Fibroblast of lung (primary cell): ENCODE results near the gene RAB1B.
"Not testable (repeated sequence)": the region's sequence is repeated elsewhere in the genome, so short reads cannot be mapped to it uniquely, and the experiment has no call there.

Experiments used
- EZH2 ChIP-seq: IDR thresholded peaks from 2 replicates; pipeline ENCODE4 v1.5.1; 2012; ENCODE audit warnings: low read length, control low read depth, mild to moderate bottlenecking; ENCODE audit errors: missing control alignments
- TF ChIP-seq, protein P1 (sequence below), 2 donors: IDR thresholded peaks in 1 of 2; conservative IDR thresholded peaks in 1 of 2; 1 replicate in 1 of 2; 2 replicates in 1 of 2; pipeline ENCODE4 v1.5.1; 2011 to 2012; ENCODE audit warnings: low read length in 2 of 2, control low read depth in 1 of 2, inconsistent platforms in 1 of 2, low read depth in 1 of 2, mild to moderate bottlenecking in 1 of 2

DNA sequence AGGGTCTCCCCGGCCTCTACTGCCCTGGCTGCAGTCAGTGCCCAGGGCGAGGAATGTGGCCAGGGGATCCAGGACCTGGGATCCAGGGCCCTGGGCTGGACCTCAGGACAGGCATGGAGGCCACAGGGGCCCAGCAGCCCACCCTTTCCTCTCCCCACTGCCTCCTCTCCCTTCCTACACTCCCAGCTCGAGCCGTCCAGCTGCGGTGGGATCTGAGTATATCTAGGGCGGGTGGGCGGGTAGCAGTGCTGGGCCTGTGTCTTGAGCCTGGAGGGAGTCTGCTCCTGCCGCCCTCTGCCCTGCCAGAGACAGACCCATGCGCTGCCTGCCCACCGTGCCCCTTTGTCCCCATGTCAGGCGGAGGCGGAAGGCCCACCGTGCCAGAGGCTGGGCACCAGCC lies 8.2 kb downstream of the RAB1B start:
- TF ChIP-seq, protein P1, sequence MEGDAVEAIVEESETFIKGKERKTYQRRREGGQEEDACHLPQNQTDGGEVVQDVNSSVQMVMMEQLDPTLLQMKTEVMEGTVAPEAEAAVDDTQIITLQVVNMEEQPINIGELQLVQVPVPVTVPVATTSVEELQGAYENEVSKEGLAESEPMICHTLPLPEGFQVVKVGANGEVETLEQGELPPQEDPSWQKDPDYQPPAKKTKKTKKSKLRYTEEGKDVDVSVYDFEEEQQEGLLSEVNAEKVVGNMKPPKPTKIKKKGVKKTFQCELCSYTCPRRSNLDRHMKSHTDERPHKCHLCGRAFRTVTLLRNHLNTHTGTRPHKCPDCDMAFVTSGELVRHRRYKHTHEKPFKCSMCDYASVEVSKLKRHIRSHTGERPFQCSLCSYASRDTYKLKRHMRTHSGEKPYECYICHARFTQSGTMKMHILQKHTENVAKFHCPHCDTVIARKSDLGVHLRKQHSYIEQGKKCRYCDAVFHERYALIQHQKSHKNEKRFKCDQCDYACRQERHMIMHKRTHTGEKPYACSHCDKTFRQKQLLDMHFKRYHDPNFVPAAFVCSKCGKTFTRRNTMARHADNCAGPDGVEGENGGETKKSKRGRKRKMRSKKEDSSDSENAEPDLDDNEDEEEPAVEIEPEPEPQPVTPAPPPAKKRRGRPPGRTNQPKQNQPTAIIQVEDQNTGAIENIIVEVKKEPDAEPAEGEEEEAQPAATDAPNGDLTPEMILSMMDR (conservative IDR thresholded peaks at IDR 0.05 in 1 of 2, IDR thresholded peaks at IDR 0.05 in 1 of 2; ENCODE audit: low read depth in 1 of 2, low read length in 2 of 2): not testable (repeated sequence)
- not testable (repeated sequence) for TF ChIP-seq EZH2
